ENCODE data around the gene HMGB2. TPM values are rescaled to one million over a fixed set of nuclear protein-coding genes. Genes with fewer than 3 reads are reported as not detected.

Gene HMGB2
- total and polyA plus RNA-seq, 2 experiments from 2014 or later: 103 to 593 TPM

DNA sequence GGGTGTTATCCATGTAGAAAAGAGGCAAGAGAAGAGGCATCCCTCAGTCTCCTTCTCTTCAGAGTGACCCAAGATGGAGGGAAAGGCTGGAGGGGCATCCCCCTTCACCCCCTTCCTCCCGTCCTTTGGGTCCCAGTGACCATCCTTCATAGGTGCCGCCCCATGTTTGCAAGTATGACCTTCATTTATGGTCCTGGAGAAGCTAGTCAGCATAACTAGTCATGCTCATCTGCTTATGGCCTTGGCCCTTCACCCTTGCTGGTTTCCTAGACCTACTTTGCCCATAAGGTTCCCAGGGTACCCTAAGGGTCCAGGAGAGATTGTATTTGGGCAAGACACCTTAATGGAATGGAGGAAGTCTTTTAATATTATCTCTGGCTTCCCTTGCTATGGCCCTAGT, 46.7 kb downstream of the HMGB2 start:
- H3K4me3 Mint-ChIP-seq: no peak overlapping the region
- H3K36me3 Mint-ChIP-seq (ENCODE audit: low read depth): peaks cover 60% of the 10 kb centered on the region
- H3K4me1 ChIP-seq (ENCODE audit: insufficient read depth): no peaks in the 10 kb centered on the region

GRCh38 chr4:173284463-173284862, 49.7 kb downstream of the HMGB2 start:
- H3K36me3 ChIP-seq (ENCODE audit: insufficient read depth): peaks cover 34% of the 10 kb centered on the region
- no peak overlapping the region for H3K27ac ChIP-seq (ENCODE audit: low read depth)
- H3K4me3 ChIP-seq: no peak overlapping the region
- H4K20me1 ChIP-seq (replicated peaks; ENCODE audit: insufficient read depth): no peaks in the 10 kb centered on the region
- peaks cover 74% of the 10 kb centered on the region for H3K36me3 Mint-ChIP-seq (ENCODE audit: low read depth)
- no peak overlapping the region for H2AFZ ChIP-seq
- H3K27me3 ChIP-seq (ENCODE audit: insufficient read depth): no peaks in the 10 kb centered on the region
- no peak overlapping the region for H3K27ac Mint-ChIP-seq
- no peak overlapping the region for H3K4me3 Mint-ChIP-seq
- no peak overlapping the region for H3K4me2 ChIP-seq
- H3F3A ChIP-seq (replicated peaks; ENCODE audit: low read depth): no peaks in the 10 kb centered on the region
- H3K27me3 Mint-ChIP-seq (ENCODE audit: insufficient read depth, low read depth, poor library complexity): peaks cover 6% of the 10 kb centered on the region
- DNase-seq (ENCODE audit: low spot score) (no peak), ATAC-seq (no peak)
- H3K9me2 ChIP-seq (ENCODE audit: insufficient read depth): 0 out of 2 replicates have a peak, but pooled peaks cover 3% of the 10 kb centered on the region
- H3K79me2 ChIP-seq (replicated peaks; ENCODE audit: insufficient read depth): peaks cover 72% of the 10 kb centered on the region
- no peaks in the 10 kb centered on the region for H3K4me1 ChIP-seq (ENCODE audit: insufficient read depth)
- H3K4me1 Mint-ChIP-seq: no peaks in the 10 kb centered on the region
- H3K9me3 Mint-ChIP-seq: peaks cover 61% of the 10 kb centered on the region
- TF ChIP-seq ETS1 (IDR thresholded peaks at IDR 0.05): no peak

More for the DNA sequence above, 46.7 kb downstream of the HMGB2 start:
- peaks cover 60% of the 10 kb centered on the region for H3K9me3 Mint-ChIP-seq
- no peaks in the 10 kb centered on the region for H3F3A ChIP-seq (replicated peaks; ENCODE audit: low read depth)
- no peak overlapping the region for H3K27ac ChIP-seq (ENCODE audit: low read depth)
- H3K27ac Mint-ChIP-seq: no peak overlapping the region
- H3K79me2 ChIP-seq (replicated peaks; ENCODE audit: insufficient read depth): peaks cover 64% of the 10 kb centered on the region
- peaks cover 6% of the 10 kb centered on the region for H3K27me3 Mint-ChIP-seq (ENCODE audit: insufficient read depth, low read depth, poor library complexity)
- peaks cover 7% of the 10 kb centered on the region; the same call in 2 of the 3 replicates for H3K4me1 Mint-ChIP-seq
- 0 out of 2 replicates have a peak, but pooled peaks cover 4% of the 10 kb centered on the region for H4K20me1 ChIP-seq (replicated peaks; ENCODE audit: insufficient read depth)
- H3K36me3 ChIP-seq (ENCODE audit: insufficient read depth): peaks cover 34% of the 10 kb centered on the region
- H2AFZ ChIP-seq: no peak overlapping the region
- H3K4me3 ChIP-seq: no peak overlapping the region
- no peak for ATAC-seq
- no peak overlapping the region for H3K4me2 ChIP-seq
- 0 out of 2 replicates have a peak, but pooled peaks cover 3% of the 10 kb centered on the region for H3K9me2 ChIP-seq (ENCODE audit: insufficient read depth)
- no peaks in the 10 kb centered on the region for H3K27me3 ChIP-seq (ENCODE audit: insufficient read depth)
- TF ChIP-seq CREB1 (CRISPR knock-in tag; IDR thresholded peaks at IDR 0.05; ENCODE audit: low read depth) (no peak), JUNB (IDR thresholded peaks at IDR 0.05; ENCODE audit: unreplicated experiment) (no peak), EZH2 (IDR thresholded peaks at IDR 0.05; ENCODE audit: low read depth, unreplicated experiment) (no peak), NANOG (IDR thresholded peaks at IDR 0.05; ENCODE audit: borderline replicate concordance) (no peak), ZNF114 (CRISPR knock-in tag; IDR thresholded peaks at IDR 0.05) (no peak), ZNF331 (CRISPR knock-in tag; IDR thresholded peaks at IDR 0.05; ENCODE audit: low read depth) (no peak), ETS1 (IDR thresholded peaks at IDR 0.05) (no peak), POLR2AphosphoS5 (IDR thresholded peaks at IDR 0.05; ENCODE audit: low read depth) (no peak)
- TF ChIP-seq, protein P1, sequence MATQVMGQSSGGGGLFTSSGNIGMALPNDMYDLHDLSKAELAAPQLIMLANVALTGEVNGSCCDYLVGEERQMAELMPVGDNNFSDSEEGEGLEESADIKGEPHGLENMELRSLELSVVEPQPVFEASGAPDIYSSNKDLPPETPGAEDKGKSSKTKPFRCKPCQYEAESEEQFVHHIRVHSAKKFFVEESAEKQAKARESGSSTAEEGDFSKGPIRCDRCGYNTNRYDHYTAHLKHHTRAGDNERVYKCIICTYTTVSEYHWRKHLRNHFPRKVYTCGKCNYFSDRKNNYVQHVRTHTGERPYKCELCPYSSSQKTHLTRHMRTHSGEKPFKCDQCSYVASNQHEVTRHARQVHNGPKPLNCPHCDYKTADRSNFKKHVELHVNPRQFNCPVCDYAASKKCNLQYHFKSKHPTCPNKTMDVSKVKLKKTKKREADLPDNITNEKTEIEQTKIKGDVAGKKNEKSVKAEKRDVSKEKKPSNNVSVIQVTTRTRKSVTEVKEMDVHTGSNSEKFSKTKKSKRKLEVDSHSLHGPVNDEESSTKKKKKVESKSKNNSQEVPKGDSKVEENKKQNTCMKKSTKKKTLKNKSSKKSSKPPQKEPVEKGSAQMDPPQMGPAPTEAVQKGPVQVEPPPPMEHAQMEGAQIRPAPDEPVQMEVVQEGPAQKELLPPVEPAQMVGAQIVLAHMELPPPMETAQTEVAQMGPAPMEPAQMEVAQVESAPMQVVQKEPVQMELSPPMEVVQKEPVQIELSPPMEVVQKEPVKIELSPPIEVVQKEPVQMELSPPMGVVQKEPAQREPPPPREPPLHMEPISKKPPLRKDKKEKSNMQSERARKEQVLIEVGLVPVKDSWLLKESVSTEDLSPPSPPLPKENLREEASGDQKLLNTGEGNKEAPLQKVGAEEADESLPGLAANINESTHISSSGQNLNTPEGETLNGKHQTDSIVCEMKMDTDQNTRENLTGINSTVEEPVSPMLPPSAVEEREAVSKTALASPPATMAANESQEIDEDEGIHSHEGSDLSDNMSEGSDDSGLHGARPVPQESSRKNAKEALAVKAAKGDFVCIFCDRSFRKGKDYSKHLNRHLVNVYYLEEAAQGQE (IDR thresholded peaks at IDR 0.05; ENCODE audit: unreplicated experiment): no peak
- no peak for DNase-seq (ENCODE audit: low spot score)

Measured in GM23338 (cell line).